ENCODE measurements around the gene GOLGA6B.
"Not testable (repeated sequence)": the region's sequence is repeated elsewhere in the genome, so short reads cannot be mapped to it uniquely, and the experiment has no call there.

The GOLGA6B gene

DNA sequence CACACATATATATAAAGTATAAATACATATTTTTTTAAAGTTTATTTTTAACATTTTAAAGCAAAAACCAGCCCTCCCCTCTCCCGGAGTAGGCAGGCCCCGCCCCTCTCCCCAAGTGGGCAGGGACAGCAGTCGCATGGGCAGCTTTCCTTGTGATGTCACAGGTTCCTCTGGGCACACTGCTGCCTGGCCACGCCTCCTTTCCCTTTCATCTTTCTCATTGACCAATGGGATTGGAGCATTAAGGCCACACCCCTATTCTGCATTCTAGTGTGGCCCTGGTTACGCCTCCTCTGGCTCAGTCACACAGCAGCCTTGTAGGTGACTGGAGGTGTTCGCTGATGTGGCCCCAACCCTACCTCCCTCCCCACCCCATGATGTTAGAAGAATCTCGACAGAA, at the start of gene GOLGA6B:
Gene GOLGA6B, plus strand, starts transcription at position 301 of the 400 bp plus-strand sequence. Its CDS starts 41 bp downstream, at position 342.
- DNase-seq: not testable (repeated sequence)

DNA sequence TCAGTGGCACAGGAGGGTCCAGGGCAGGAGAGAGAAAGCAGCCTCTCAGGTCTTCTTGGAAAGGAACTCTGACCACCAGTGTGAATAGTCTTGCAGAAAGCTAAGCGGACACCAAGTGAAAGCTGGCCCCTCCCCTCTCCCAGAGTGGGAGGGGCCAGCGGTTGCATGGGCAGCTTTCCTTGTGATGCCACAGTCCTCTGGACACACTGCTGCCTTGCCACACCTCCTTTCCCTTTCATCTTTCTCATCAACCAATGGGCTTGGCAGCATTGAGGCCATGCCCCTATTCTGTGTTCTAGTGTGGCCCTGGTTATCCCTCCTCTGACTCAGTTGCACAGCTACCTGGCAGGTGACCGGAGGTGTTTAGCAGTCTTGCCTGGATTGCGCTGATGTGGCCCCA, 49.7 kb upstream of the GOLGA6B start:
- DNase-seq: no peak

DNA sequence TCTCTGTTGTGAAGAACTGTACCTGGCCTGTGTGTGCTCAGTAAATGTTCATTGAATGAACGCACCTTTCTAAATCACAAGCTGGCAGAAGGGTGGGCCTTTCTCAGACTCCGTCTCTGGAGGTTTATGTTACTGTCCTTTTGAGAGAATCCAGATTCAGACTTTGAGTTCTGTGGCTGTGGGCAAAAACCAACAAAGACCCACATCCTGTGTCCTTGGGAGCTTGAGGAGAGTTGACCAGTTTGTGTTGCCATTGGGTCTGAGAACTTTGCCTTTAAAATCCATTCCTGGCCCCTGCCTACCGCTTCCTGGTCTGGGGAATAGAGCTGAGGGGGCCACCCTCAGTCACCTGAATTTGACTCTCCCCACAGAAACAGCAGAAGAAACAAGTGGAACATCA, 46.4 kb upstream of the GOLGA6B start:
- DNase-seq: not testable (repeated sequence)

GRCh38 chr15:72609862-72610261, 44.6 kb upstream of the GOLGA6B start:
- DNase-seq: no peak

DNA sequence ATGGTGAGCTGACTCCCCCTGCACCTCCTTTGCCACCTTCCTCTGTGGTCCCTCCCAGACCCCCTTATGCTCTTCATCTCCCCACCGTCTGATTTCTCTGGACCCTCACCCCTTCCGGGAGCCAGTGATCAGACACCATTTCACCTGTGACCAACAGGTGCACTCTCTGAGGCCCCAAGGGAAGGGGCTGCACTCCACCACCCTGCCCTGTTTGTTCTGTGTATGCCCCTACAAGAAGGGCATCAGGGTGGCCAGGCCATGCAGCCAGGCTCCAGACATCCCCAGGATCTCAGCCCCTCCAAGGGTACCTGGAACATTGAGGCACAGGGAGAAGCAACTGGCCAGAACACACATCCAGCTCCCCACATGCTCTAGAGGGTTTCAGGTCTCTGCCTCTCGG, 42.2 kb upstream of the GOLGA6B start:
- DNase-seq: not testable (repeated sequence)

DNA sequence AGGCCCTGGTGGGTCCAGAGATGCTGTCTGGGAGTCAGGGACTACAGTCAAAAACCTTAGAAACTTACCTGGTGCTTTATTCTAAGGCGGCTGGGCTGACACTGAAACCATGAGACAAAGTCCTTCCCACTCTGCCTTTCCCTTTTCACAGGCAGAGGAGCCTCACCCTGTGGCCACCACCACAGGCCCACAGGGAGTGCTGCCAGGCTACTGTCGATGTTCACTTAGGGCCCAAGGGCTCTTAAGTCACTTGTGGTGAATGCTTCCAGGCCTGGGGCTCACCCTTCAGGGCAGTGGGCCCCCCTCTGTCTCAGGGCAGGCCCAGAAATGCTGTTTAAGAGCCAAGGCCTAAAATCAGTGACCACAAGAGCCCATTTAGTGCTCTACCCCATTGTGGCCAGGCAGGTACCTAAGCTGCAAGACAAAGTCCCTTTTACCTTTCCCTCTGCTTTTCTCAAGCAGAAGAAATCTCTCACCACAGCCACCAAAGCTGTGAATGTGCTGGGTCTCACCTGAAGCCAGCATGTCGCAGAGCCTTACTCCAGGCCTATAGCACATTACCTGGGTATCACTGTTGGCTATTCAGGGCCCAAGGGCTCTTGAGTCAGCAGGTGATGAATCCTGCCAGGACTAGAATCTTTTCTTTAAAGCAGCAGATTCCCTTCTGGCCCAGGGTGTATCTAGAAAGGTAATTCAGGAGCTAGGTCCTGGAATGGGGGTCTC, 39.5 kb upstream of the GOLGA6B start:
- DNase-seq: no peak

- not testable (repeated sequence) for DNase-seq
These were observed 38.8 kb upstream of the GOLGA6B start for GRCh38 chr15:72615533-72616233.

GRCh38 chr15:72616491-72617210, 37.8 kb upstream of the GOLGA6B start:
- no peak for DNase-seq

- DNase-seq: not testable (repeated sequence)
These were observed 30.6 kb upstream of the GOLGA6B start for GRCh38 chr15:72623854-72624253.

GRCh38 chr15:72626153-72626552, 28.3 kb upstream of the GOLGA6B start:
- DNase-seq: not testable (repeated sequence)

DNA sequence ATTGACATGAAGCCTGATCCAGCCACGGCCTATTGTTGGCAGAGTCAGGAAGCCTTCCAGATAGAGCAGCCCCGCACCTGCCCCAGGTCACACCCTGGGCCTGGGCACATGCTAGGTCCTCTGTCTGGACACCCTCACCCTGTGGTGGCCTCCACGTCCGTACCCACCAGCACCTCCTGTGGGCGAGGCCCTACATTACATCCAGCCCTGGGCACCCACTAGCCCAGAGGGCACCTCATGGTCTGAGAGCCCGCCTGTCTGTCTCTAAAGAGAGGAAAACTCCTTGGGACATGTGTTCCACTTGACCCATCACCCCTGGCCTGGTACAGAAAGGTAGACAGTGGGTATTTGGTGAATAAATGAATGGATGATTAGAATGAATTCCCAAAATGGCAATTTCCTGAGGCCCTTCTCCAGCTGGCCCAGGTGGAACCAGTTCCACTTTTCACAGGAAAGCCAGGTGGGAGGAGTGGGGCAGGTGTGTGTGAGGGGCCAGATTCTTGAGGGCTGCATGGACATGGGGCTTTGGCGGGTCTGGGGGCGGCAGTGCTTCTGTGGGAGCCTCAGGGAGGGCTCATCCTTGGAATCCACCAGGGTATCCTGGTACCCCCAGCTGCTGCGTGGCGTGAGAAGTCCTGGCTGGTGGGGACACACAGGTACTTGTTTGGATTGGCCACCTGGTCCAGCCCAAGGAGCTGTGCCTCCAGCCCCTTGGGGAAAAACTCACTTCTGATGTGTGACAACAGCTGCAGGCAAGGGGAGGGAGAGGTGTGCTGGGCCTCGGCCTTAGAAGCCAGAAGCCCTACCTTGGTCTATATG, 26.0 kb upstream of the GOLGA6B start:
- DNase-seq: not testable (repeated sequence)

- DNase-seq: not testable (repeated sequence)
These were observed 25.4 kb upstream of the GOLGA6B start for GRCh38 chr15:72629068-72629570.

- DNase-seq: not testable (repeated sequence)
These were observed 17.8 kb upstream of the GOLGA6B start for GRCh38 chr15:72636519-72637282.

DNA sequence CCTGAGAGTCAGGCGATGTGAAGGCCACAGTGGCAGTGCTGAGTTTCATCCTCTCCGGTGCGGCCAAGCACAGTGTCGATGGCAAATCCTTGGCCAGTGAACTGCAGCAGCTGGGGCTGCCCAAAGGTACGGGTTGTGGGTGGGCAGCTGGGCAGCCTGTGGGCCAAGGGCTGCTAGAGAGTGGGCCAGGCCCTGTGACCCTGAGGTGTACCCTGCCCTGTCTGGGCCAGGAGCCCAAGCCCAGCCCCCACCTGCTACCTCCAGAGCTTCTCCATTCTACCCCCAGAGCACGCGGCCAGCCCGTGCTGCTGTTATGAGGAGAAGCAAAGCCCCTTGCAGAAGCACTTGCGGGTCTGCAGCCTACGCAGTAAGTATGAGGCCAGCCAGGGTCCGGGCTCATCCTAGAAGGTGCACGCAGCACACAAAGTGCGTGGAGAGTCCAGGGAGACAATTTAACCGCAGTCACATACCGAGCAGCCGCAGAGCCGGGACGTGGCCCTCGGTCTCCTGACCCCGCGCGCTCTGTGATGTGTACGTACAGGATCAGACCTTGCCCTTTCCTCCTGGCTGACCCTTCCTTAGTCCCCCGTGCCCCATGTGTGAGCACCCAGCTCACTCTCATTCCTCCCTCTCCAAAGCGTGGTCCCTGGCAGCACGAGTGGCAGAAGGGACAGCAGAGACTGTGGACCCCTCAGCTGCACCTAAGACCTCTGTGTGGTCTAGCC, 14.6 kb upstream of the GOLGA6B start:
- not testable (repeated sequence) for DNase-seq

DNA sequence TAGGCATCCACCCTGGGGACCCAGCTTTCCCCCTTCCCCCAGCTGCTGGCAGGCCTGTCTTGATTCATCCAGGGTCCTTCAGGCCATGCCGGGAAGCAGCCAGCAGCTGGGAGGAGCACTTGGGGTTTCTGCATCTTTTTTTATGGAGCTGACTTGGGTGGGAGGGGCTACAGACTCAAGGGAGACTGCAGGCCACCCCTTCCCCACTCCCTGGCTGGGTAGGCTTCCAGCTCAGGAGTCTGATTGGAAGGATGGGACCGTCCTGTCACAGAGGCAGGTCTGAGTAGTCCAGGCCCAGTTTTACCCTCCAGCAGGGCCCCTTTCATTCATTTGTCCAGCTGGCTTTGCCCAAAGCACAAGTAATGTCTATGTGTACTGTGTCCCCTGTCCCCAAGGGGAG, 12.2 kb upstream of the GOLGA6B start:
- DNase-seq: not testable (repeated sequence)

GRCh38 chr15:72648631-72649253, 5.8 kb upstream of the GOLGA6B start:
- not testable (repeated sequence) for DNase-seq

DNA sequence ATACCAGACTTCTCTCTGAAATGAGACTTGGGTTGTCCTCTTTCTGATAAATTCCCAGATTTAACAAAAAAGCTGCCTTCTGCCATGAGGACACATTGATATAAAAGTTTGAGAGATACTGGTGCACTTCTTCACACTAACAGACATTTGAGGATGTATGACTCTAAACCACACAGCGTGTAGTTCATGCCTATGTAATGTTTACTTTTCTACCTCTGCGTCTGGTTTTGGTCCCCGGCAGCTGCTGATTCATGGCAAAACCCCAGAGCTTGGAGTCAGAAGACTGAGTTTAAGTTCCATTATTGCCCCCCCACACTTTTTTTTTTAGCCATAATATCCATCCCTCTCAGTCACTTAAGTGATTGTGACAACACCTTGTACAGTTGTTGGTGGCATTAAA, 1.5 kb downstream of the GOLGA6B start:
- not testable (repeated sequence) for DNase-seq

- DNase-seq: not testable (repeated sequence)
These were observed 6.6 kb downstream of the GOLGA6B start for GRCh38 chr15:72661081-72661480.

DNA sequence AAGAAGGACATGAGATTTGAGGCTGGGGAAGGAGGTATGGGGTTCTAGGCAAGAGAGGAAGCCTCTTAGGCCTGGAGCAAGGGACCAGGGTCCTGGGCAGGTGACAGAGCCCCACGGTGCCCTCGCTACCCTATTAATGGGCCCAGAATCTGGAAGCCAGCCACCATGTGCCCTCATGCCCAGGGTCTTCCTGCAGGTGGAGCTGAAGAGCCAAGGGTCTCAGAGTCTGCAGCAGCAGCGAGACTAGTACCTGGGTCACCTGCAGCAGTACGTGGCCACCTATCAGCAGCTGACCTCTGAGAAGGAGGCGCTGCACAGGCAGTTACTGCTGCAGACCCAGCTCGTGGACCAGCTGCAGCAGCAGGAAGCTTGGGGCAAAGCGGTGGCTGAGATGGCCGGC, 9.4 kb downstream of the GOLGA6B start:
- not testable (repeated sequence) for DNase-seq

DNA sequence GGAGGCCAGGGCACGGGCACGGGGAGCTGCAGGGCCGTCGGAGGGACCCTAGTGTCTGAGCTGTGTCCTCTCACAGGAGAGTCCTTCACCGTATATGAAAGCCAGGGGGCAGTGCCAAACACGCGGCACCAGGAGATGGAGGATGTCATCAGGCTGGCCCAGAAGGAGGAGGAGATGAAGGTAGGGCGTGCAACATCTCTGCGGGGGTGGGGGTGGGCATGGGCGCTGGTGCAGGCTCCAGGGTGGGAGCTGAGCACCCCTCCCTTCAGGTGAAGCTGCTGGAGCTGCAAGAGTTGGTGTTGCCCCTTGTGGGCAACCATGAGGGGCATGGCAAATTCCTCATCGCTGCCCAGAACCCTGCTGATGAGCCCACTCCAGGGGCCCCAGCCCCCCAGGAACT, 11.2 kb downstream of the GOLGA6B start:
- DNase-seq: not testable (repeated sequence)

All from NCI-H1436 treated with DMSO at 0.1 percent for 48 hours (cell line).